OCI-LY1 (cell line): ENCODE results near the gene ZNF318.
"Not testable (repeated sequence)": the region's sequence is repeated elsewhere in the genome, so short reads cannot be mapped to it uniquely, and the experiment has no call there.

Experiments used
- H2AFZ ChIP-seq: fragments of 200-600 bp; sonication (generic), shearing (Covaris generic); 2 replicates; pipeline ENCODE4 v1.6.0; 2014; ENCODE audit warnings: antibody characterized with exemption, mild to moderate bottlenecking, low read length
- H3F3A ChIP-seq: fragments of 200-600 bp; sonication (generic), shearing (Covaris generic); 2 replicates; pipeline ENCODE4 v1.6.0; 2014; ENCODE audit warnings: mild to moderate bottlenecking, antibody characterized with exemption, low read length, moderate library complexity; ENCODE audit not compliant: insufficient read depth
- H3K27ac ChIP-seq: fragments of 200-600 bp; sonication (generic); 2 replicates; pipeline ENCODE4 v1.5.1; 2014; ENCODE audit warnings: low read length, mixed run types, mild to moderate bottlenecking, low read depth; ENCODE audit not compliant: poor library complexity, severe bottlenecking
- H3K27me3 ChIP-seq: fragments of 200-600 bp; sonication (generic); 2 replicates; pipeline ENCODE4 v1.6.0; 2014; ENCODE audit warnings: antibody characterized with exemption, mild to moderate bottlenecking, low read length, moderate library complexity; ENCODE audit not compliant: insufficient read depth
- H3K36me3 ChIP-seq: fragments of 200-600 bp; sonication (generic); 2 replicates; pipeline ENCODE4 v1.6.1; 2014; ENCODE audit warnings: mild to moderate bottlenecking, antibody characterized with exemption, low read length, moderate library complexity, mixed read lengths; ENCODE audit not compliant: insufficient read depth
- H3K4me1 ChIP-seq: fragments of 200-600 bp; sonication (generic); 2 replicates; pipeline ENCODE4 v1.5.1; 2014; ENCODE audit warnings: mild to moderate bottlenecking, low read length, moderate library complexity; ENCODE audit not compliant: insufficient read depth, severe bottlenecking
- H3K4me2 ChIP-seq: fragments of 200-600 bp; sonication (generic), shearing (Covaris generic); 2 replicates; pipeline ENCODE4 v1.6.1; 2014; ENCODE audit warnings: low read length
- H3K4me3 ChIP-seq: fragments of 200-600 bp; sonication (generic); 2 replicates; pipeline ENCODE4 v1.5.1; 2014; ENCODE audit warnings: low read length, low read depth, mild to moderate bottlenecking, mixed read lengths; ENCODE audit not compliant: poor library complexity, severe bottlenecking
- H3K79me2 ChIP-seq: fragments of 200-600 bp; shearing (Covaris generic); 2 replicates; pipeline ENCODE4 v1.6.1; 2016; ENCODE audit warnings: mixed run types, low read length, mixed read lengths; ENCODE audit not compliant: insufficient read depth
- H3K9ac ChIP-seq: fragments of 200-600 bp; sonication (generic), shearing (Covaris generic); 2 replicates; pipeline ENCODE4 v1.6.1; 2014; ENCODE audit warnings: mild to moderate bottlenecking, low read length, mixed read lengths
- H3K9me2 ChIP-seq: fragments of 200-600 bp; sonication (generic), shearing (Covaris generic); 2 replicates; pipeline ENCODE4 v1.6.1; 2014; ENCODE audit warnings: low read depth, mild to moderate bottlenecking, low read length, mixed read lengths
- H3K9me3 ChIP-seq: fragments of 200-600 bp; shearing (Covaris generic); 2 replicates; pipeline ENCODE4 v1.6.1; 2014; ENCODE audit warnings: low read length, mixed read lengths
- H4K20me1 ChIP-seq: fragments of 200-600 bp; sonication (generic), shearing (Covaris generic); 2 replicates; pipeline ENCODE4 v1.6.0; 2016; ENCODE audit warnings: mild to moderate bottlenecking, low read length; ENCODE audit not compliant: insufficient read depth
- CTCF ChIP-seq: fragments of 200-600 bp; sonication (generic), shearing (Covaris generic); IDR thresholded peaks from 2 replicates; pipeline ENCODE4 v1.5.1; 2017; ENCODE audit warnings: mild to moderate bottlenecking, antibody characterized with exemption, low read length, moderate library complexity, mixed read lengths
- EZH2 ChIP-seq: fragments of 200-600 bp; sonication (generic), shearing (Covaris generic); IDR thresholded peaks from 2 replicates; pipeline ENCODE4 v1.8.0; 2017; ENCODE audit warnings: borderline replicate concordance, mixed run types, mild to moderate bottlenecking, antibody characterized with exemption, low read length, moderate library complexity, mixed read lengths

Gene ZNF318

GRCh38 chr6:43304361-43304760 is 65.1 kb downstream of the ZNF318 start:
- Histone ChIP-seq H4K20me1 (no peaks in the 10 kb centered on the region), H3K4me3 (no peak overlapping the region), H3K79me2 (no peaks in the 10 kb centered on the region), H3K36me3 (no peaks in the 10 kb centered on the region), H3K9me3 (no peaks in the 10 kb centered on the region), H3K9me2 (no peaks in the 10 kb centered on the region), H3K4me2 (no peak overlapping the region), H2AFZ (no peak overlapping the region), H3K27me3 (peaks cover 5% of the 10 kb centered on the region; the same call in 1 of the 2 replicates), H3K27ac (no peak overlapping the region), H3K4me1 (peaks cover 9% of the 10 kb centered on the region), H3K9ac (no peak overlapping the region), H3F3A (no peaks in the 10 kb centered on the region)
- TF ChIP-seq CTCF: no peak
- TF ChIP-seq EZH2: no peak

GRCh38 chr6:43303751-43304331 is 65.6 kb downstream of the ZNF318 start:
- Histone ChIP-seq H3K36me3 (no peaks in the 10 kb centered on the region), H3K4me3 (no peak overlapping the region)

GRCh38 chr6:43303006-43303405 is 66.4 kb downstream of the ZNF318 start:
- H3K9me3 ChIP-seq, H2AFZ ChIP-seq: not testable (repeated sequence)

More at GRCh38 chr6:43303751-43304331, 65.6 kb downstream of the ZNF318 start:
- Histone ChIP-seq H3F3A (no peaks in the 10 kb centered on the region), H3K9me2 (no peaks in the 10 kb centered on the region), H3K9ac (no peak overlapping the region), H2AFZ (no peak overlapping the region), H3K27me3 (peaks cover 5% of the 10 kb centered on the region; the same call in 1 of the 2 replicates), H3K4me1 (peaks cover 6% of the 10 kb centered on the region), H3K9me3 (no peaks in the 10 kb centered on the region), H3K27ac (no peak overlapping the region), H3K4me2 (no peak overlapping the region), H3K79me2 (no peaks in the 10 kb centered on the region), H4K20me1 (no peaks in the 10 kb centered on the region)
- TF ChIP-seq EZH2 (no peak), CTCF (no peak)

GRCh38 chr6:43302126-43302525 is 67.3 kb downstream of the ZNF318 start:
- TF ChIP-seq EZH2 (no peak), CTCF (no peak)
- Histone ChIP-seq H2AFZ (no peak overlapping the region), H3K9me3 (no peaks in the 10 kb centered on the region), H3K36me3 (no peaks in the 10 kb centered on the region), H3K9me2 (no peaks in the 10 kb centered on the region), H3K27ac (no peak overlapping the region), H3K4me3 (no peak overlapping the region), H3F3A (no peaks in the 10 kb centered on the region), H4K20me1 (no peaks in the 10 kb centered on the region), H3K4me2 (no peak overlapping the region), H3K27me3 (0 out of 2 replicates have a peak, but pooled peaks cover 5% of the 10 kb centered on the region), H3K9ac (no peak overlapping the region), H3K4me1 (no peaks in the 10 kb centered on the region), H3K79me2 (no peaks in the 10 kb centered on the region)

More at GRCh38 chr6:43303006-43303405, 66.4 kb downstream of the ZNF318 start:
- not testable (repeated sequence) for H3K9me2 ChIP-seq, H3K36me3 ChIP-seq, H3K9ac ChIP-seq, H3K4me2 ChIP-seq, H4K20me1 ChIP-seq, H3K79me2 ChIP-seq, H3K27ac ChIP-seq, H3K4me1 ChIP-seq, H3K4me3 ChIP-seq, H3K27me3 ChIP-seq, H3F3A ChIP-seq
